Dendritic cell treated with granulocyte-macrophage colony-stimulating factor and Interleukin-4, amounts not matched to agents 40 ng/mL and 50 ng/mL, for 4 days (primary cell): Measurements from ENCODE around the gene CCDC183.
"Not testable (repeated sequence)": the region's sequence is repeated elsewhere in the genome, so short reads cannot be mapped to it uniquely, and the experiment has no call there.

ENCODE experiments used
- H3K27ac Mint-ChIP-seq: one replicate; pipeline ENCODE4 v1.8.0; 2022; ENCODE audit warnings: mild to moderate bottlenecking, mixed read lengths
- H3K27me3 Mint-ChIP-seq: one replicate; pipeline ENCODE4 v1.8.0; 2022; ENCODE audit warnings: mild to moderate bottlenecking, mixed read lengths
- H3K36me3 Mint-ChIP-seq: one replicate; pipeline ENCODE4 v1.8.0; 2022; ENCODE audit warnings: low read depth, mixed read lengths
- H3K4me1 Mint-ChIP-seq: one replicate; pipeline ENCODE4 v1.8.0; 2022; ENCODE audit warnings: low read depth, mixed read lengths
- H3K4me3 Mint-ChIP-seq: one replicate; pipeline ENCODE4 v1.8.0; 2022; ENCODE audit warnings: mild to moderate bottlenecking, moderate library complexity, mixed read lengths
- H3K9me3 Mint-ChIP-seq: one replicate; pipeline ENCODE4 v1.8.0; 2022; ENCODE audit warnings: mixed read lengths
- intact Hi-C: fragments of 100-400 bp; cut with micrococcal nuclease; formaldehyde crosslinking; loops from one replicate; pipeline ENCODE4 v1.15.0; 2022

Gene CCDC183

DNA sequence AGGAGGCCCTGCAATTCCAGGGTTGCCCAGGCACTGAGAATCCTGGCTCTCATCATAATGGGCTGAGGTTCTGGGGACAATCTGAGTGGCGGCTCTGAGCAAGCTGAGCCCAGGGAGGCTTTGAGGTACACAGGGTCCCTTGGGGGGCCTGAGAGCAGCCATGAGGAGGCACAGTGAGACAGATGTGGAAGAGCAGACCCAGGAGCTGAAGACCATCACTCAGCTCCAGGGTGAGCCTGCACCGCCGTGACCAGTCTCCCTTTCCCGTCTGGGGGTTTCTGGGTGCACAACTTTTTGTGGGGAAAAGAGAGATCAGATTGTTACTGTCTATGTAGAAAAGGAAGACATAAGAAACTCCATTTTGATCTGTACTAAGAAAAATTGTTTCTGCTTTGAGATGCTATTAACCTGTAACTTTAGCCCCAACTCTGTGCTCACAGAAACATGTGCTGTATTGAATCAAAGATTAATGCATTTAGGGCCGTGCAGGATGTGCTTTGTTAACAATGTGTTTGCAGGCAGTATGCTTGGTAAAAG is at the start of gene CCDC183:
TSS of gene CCDC183 (plus strand) at position 101 of the 537 bp plus-strand sequence. CDS start at position 161, 60 bp downstream.
- no peak within 1 kb of the TSS for H3K27ac Mint-ChIP-seq
- intact Hi-C loops = no loop called here

DNA sequence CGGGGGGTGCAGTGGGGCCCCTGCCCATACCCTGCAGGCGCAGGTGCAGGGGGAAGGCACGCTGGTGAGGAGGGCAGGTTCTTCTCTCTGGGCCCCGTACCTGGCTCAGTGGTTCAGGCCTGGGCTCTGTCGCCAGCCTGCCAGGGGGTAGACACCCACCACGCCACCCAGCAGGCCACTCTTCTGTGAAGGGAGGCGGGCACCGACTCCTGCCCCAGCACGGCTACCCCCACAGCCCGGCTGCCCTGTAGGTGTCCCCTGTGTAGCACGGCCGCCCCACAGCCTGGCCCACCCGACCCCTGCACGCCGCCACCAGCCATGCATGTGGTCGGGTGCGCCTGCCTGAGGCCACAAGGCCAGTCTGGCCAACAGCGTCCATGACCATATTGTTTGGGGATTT is 49.5 kb upstream of the CCDC183 start:
- intact Hi-C loops = no loop called here
- Mint-ChIP-seq H3K4me1 (peaks cover 22% of the 10 kb centered on the region), H3K27me3 (peaks cover 70% of the 10 kb centered on the region)

More for the DNA sequence above, at the start of gene CCDC183:
- Mint-ChIP-seq H3K27me3 (peaks cover 56% of the 10 kb centered on the region), H3K36me3 (peaks cover 29% of the 10 kb centered on the region), H3K4me1 (peaks cover 41% of the 10 kb centered on the region), H3K4me3 (no peak within 1 kb of the TSS), H3K9me3 (no peaks in the 10 kb centered on the region)

DNA sequence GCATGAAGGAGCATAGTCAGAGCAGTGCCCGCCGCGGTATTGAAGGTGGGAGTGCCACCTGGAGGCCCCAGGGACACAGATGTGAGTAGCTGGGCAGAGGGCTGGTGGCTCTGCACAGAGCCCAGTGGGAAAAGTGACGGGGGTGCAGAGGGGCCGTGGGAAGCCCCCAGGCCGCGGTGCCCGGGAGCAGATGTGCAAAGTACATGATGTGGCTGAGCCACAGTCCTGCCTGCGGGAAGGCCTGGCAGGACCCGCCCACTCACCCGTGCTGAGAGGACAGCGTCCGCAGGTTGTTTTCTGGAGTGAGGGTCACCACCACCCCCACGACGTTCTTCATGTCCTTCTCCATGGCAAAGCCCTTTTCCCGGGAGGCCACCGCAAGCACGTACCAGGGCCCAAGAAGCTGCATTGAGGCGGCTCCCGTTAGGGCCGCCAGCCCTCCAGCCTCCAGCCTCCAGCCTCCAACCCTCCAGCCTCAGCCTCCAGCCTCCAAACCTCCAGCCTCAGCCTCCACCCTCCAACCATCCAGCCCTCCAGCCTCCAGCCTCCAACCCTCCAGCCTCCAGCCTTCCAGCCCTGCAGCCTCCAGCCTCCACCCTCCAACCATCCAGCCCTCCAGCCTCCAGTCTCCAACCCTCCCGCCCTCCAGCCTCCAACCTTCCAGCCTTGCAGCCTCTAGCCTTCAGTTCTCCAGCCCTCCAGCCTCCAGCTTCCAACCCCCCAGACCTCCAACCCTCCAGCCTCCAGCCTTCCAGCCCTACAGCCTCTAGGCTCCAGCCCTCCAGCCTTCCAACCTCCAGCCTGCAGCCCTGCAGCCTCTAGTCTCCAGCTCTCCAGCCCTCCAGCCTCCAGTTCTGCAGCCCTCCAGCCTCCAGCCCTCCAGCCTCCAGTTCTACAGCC is 48.7 kb upstream of the CCDC183 start:
- Mint-ChIP-seq H3K27ac (no peak overlapping the region), H3K4me3 (no peak overlapping the region)

More for the DNA sequence above, 49.5 kb upstream of the CCDC183 start:
- Mint-ChIP-seq H3K9me3 (peaks cover 5% of the 10 kb centered on the region), H3K4me3 (no peak overlapping the region), H3K27ac (no peak overlapping the region), H3K36me3 (no peaks in the 10 kb centered on the region)

DNA sequence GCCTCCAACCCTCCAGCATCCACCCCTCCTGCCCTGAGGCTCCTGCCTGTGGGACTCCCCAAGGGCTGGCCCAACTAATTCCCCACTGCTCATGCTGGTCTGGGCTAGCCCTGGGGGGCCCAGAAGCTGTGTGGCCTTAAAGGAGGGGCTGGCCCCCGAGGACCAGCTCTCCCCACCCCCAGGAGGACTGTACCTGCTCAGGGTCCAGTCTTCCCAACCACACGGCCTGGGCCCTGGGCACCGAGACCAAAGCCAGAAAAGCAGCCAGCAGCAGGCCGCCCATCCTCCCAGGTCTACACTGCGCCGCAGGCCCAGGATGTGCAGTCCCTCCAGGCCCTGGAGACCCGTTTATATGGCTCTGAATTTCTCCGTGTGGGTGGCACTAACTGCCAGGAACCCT is 47.9 kb upstream of the CCDC183 start, which contains the start of gene LCN6:
TSS of gene LCN6 (minus strand) at position 325 of the 400 bp plus-strand sequence. CDS start at position 283, 42 bp downstream.
- Mint-ChIP-seq H3K36me3 (no peaks in the 10 kb centered on the region), H3K4me3 (no peak within 1 kb of the TSS), H3K27me3 (peaks cover 63% of the 10 kb centered on the region), H3K9me3 (peaks cover 19% of the 10 kb centered on the region), H3K4me1 (peaks cover 15% of the 10 kb centered on the region), H3K27ac (no peak within 1 kb of the TSS)
- intact Hi-C loops = no loop called here

More for the DNA sequence above, 48.7 kb upstream of the CCDC183 start:
- peaks cover 67% of the 10 kb centered on the region for H3K27me3 Mint-ChIP-seq
- intact Hi-C loops = no loop called here
- peaks cover 15% of the 10 kb centered on the region for H3K4me1 Mint-ChIP-seq
- H3K9me3 Mint-ChIP-seq = peaks cover 13% of the 10 kb centered on the region
- H3K36me3 Mint-ChIP-seq = no peaks in the 10 kb centered on the region

DNA sequence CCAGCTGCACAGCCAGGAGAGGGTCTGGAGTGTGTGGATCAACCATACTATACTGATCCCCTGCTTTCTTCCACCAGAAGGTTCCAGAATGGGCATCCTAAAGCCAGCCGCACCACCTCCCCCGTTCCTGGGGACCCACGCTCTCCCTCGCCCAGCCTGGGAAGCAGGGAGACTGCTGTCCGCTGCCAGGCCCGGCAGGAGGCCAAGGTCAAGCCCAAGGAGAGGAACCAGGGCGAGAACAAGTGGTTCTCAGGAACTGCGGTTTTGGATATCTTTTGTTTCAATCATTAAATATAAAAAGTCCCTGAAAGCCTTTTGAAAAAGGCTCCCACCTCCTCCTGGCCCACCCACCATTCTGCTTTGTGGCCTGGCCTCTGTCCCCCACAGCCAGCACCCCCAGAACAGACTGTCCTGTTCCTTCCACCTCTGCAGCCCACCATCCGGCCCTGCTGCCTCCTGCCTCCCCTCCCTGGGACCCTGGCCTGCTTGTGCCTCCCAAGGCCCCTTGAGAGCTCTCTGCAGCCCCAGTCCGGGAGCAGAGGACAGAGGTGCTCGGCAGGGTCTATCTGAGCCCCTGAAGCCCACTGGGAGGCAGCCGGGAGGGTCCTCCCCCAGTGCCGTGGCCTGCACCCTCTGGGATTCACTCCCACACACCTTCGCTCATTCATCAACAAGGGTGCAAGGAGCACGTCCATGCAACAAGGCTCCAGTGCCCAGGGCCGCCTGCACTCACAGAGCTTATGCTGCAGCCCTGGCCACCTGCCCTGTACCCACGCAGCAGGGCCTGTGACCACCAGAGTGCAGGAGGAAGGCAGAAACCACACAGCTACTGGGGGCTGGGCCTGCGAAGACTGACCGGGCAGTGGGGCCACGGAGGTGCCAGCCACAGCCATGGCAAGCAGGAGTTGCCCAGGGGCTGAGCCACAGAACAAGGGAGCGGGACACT is 47.2 kb upstream of the CCDC183 start:
- Mint-ChIP-seq H3K4me3 (no peak overlapping the region), H3K27me3 (peaks cover 56% of the 10 kb centered on the region), H3K4me1 (peaks cover 15% of the 10 kb centered on the region), H3K36me3 (no peaks in the 10 kb centered on the region), H3K9me3 (peaks cover 19% of the 10 kb centered on the region), H3K27ac (no peak overlapping the region)
- intact Hi-C loops = no loop called here

DNA sequence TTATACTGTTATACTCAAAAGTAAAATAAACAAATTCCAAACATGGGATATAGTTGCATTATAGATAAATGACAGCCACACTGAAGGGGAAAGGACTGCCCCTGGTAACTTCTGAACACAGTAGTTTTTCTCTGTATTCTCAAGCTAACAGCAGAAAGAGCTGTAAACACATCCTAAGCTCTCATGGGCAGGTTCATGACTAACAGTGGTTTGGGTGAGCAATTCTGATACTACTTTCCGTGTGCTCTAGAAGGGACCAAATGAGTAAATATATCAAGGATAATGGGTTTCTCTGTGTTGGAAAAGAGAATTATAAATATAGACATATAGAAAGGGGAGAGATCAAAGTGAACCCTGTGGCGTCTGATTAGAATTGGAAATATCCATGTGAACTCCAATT is 45.6 kb upstream of the CCDC183 start:
- Mint-ChIP-seq H3K9me3 (peaks cover 24% of the 10 kb centered on the region), H3K36me3 (peaks cover 2% of the 10 kb centered on the region), H3K27ac (no peak overlapping the region), H3K4me1 (peaks cover 15% of the 10 kb centered on the region), H3K27me3 (peaks cover 58% of the 10 kb centered on the region), H3K4me3 (no peak overlapping the region)
- intact Hi-C loops = no loop called here

DNA sequence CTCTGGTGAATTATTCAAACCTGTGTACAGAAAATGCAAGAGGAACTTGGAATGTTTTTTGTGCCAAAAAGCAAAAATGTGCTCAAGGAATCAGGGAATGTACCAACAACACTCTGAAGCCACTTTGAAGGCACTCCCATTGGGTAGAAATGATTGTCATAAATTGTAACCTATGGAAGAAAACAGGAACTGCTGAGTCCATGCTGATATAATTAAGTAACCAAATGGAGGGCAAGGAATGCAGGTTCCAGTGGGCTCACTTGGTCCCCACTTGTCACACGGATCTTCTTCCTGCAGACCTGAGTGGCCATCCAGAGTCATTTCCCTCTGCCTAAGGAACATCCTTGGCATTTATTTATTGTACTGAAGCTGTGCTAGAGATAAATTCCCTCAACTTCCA is 44.9 kb upstream of the CCDC183 start:
- H3K4me3 Mint-ChIP-seq = no peak overlapping the region
- peaks cover 9% of the 10 kb centered on the region for H3K36me3 Mint-ChIP-seq
- H3K27me3 Mint-ChIP-seq = peaks cover 54% of the 10 kb centered on the region
- H3K9me3 Mint-ChIP-seq = peaks cover 31% of the 10 kb centered on the region
- H3K4me1 Mint-ChIP-seq = peaks cover 15% of the 10 kb centered on the region
- intact Hi-C loops = no loop called here
- no peak overlapping the region for H3K27ac Mint-ChIP-seq

DNA sequence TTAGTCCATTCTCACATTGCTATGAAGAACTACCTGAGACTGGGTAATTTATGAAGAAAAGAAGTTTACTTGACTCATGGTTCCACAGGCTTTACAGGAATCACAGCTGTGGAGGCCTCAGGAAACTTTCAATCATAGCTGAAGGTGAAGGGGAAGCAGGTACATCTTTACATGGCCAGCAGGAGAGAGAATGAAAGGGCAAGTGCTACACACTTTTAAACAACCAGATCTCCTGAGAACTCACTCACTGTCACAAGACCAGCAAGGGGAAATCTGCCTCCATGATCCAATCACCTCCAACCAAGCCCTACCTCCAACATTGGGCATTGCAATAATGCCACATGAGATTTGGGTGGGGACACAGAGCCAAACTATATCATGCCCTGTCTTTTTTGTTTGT is 44.3 kb upstream of the CCDC183 start:
- Mint-ChIP-seq H3K27me3 (peaks cover 51% of the 10 kb centered on the region), H3K36me3 (peaks cover 9% of the 10 kb centered on the region), H3K9me3 (peaks cover 36% of the 10 kb centered on the region), H3K4me3 (no peak overlapping the region), H3K27ac (no peak overlapping the region), H3K4me1 (peaks cover 15% of the 10 kb centered on the region)
- intact Hi-C loops = no loop called here

DNA sequence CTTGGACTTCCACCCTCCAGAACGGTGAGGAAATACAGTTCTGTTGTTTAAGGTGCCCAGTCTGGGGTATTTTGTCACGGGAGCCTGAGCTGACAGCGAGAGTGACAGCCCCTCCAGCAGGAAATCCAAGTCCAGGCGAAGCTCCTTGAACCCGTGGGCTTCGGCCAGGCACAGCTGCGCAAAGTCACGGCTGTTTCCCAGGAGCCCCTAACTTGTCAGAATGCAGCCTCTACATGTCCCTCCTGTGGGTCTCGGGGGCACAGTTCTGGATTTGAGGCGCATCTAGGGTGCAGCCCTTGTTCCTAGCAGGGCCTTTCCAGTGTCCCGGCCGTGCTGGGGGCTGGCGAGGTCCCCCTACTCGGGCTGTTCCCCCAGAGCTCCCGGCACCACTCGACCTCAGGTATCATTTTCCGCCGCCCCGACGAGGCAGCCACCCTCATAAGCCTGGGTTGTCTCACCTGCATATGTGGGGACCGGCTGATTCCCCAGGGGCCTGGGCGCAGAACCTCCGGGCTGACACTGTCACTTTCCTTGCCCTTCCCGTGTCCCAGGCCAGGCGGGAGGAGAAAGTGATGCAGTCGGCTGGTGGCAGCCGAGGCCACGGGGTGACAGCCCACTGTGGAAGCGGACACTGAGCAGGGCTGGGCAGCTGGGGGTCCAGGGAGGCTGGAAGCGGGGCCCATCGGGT is 42.6 kb upstream of the CCDC183 start:
- intact Hi-C loops = no loop called here
- Mint-ChIP-seq H3K27me3 (peaks cover 39% of the 10 kb centered on the region), H3K4me3 (no peak overlapping the region), H3K36me3 (peaks cover 9% of the 10 kb centered on the region), H3K4me1 (peaks cover 14% of the 10 kb centered on the region), H3K9me3 (peaks cover 36% of the 10 kb centered on the region), H3K27ac (no peak overlapping the region)

DNA sequence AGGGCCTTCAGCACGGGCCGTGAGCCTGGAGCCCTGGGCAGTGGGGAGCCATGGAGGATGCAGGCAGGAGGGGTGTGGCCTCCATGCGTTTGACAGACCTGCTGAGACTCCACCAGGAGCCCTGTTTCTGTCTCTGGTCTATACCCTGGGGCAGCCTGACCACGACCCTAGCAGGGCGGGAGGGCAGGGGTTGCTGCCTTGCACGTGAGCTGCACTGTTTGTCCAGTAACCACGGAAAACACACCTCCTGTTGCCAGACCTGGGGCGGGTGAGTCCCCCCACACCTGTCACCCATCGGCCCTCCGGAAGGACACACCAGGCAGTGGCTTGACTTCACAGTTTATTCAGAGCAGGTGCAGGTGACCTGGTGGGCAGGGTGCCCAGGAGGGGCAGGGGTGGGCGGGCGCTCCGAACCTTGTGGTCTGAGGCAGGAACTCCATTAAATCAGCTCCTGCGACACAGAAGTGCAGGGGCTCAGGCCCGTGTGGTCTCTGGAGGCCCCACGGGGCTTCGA is 42.0 kb upstream of the CCDC183 start:
- intact Hi-C loops = no loop called here
- H3K4me1 Mint-ChIP-seq = peaks cover 10% of the 10 kb centered on the region
- no peak overlapping the region for H3K4me3 Mint-ChIP-seq
- no peak overlapping the region for H3K27ac Mint-ChIP-seq
- H3K9me3 Mint-ChIP-seq = peaks cover 36% of the 10 kb centered on the region
- H3K36me3 Mint-ChIP-seq = peaks cover 9% of the 10 kb centered on the region
- H3K27me3 Mint-ChIP-seq = peaks cover 36% of the 10 kb centered on the region

DNA sequence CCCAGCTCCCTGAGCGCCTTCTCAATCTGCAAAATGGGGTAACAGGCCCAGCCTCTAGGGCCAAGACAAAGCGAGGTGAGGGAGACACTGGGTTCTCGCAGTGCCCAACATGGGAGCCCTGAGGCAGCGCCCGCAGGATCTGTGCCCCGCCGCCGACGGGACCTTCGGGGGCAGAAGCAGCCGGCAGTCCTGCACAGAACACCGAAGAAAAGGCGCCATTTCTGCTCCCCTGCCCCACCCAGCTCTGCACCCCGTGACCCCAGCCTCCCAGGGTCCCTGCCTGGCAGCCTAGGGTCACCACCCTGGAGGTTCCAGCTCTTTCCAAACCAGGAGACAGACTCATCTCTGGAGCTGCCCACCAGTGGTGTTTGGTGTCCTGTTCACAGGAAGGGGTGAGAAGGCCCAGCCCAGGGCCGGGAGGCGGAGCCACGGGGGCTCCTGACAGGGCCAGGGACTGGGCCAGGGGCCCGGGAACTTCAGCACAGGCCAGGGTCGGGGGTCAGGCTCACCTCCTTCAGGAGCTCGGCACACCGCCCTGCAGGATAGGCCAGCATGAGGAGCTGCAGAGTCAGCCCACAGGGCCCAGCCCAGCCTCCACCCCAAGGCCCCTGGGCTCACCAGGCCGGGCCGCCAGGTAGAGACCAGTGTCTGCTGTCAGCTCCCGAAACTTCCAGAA is 41.4 kb upstream of the CCDC183 start:
- H3K4me3 Mint-ChIP-seq = no peak overlapping the region
- H3K36me3 Mint-ChIP-seq = peaks cover 9% of the 10 kb centered on the region
- intact Hi-C loops = no loop called here
- H3K4me1 Mint-ChIP-seq = peaks cover 6% of the 10 kb centered on the region
- peaks cover 32% of the 10 kb centered on the region for H3K27me3 Mint-ChIP-seq
- H3K27ac Mint-ChIP-seq = no peak overlapping the region
- peaks cover 36% of the 10 kb centered on the region for H3K9me3 Mint-ChIP-seq

DNA sequence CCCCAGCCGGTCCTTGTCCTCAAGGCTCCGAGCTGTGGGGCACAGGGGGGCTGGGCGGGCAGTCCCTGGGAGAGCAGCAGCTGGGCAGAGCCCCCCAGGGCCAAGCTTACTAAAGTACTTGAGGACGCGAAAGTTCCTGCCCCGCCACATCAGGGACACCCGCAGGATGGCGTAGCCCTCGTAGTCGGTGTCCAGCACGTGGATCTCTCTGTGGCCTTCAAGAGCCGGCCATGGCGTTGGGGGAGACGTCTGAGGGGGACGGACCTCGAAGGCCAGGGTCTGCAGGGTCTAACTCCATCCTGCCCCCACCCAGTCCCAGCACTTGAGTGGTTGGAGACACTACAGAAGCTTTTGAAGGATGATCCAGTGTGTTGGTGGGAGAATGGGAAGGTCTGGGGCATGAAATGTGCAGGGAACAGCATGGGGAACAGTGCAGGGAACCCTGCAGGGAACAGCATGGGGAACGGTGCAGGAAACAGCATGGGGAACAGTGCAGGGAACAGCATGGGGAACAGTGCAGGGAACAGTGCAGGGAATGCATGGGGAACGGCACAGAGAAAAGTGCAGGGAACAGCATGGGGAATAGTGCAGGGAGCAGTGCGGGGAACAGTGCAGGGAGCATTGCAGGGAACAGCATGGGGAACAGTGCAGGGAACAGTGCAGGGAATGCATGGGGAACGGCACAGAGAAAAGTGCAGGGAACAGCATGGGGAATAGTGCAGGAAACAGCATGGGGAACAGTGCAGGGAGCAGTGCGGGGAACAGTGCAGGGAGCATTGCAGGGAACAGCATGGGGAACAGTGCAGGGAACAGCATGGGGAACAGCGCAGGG is 40.6 kb upstream of the CCDC183 start:
- H3K36me3 Mint-ChIP-seq, H3K4me1 Mint-ChIP-seq, intact Hi-C loops, H3K4me3 Mint-ChIP-seq, H3K27ac Mint-ChIP-seq: not testable (repeated sequence)
- Mint-ChIP-seq H3K9me3 (peaks cover 36% of the 10 kb centered on the region), H3K27me3 (peaks cover 32% of the 10 kb centered on the region)
